GM18502 (cell line): ENCODE measurements around the gene GALNT5.
A peak's percentile ranks its signal among the peaks of the same experiment; 100 is the strongest.
"Not testable (repeated sequence)": the region's sequence is repeated elsewhere in the genome, so short reads cannot be mapped to it uniquely, and the experiment has no call there.

ENCODE experiments used
- ATAC-seq: cut with Tn5 transposase; IDR thresholded peaks from one replicate; pipeline ENCODE4 v1.9.1; 2021; ENCODE audit warnings: mild to moderate bottlenecking; ENCODE audit not compliant: unreplicated experiment, poor library complexity

The GALNT5 gene

GRCh38 chr2:157324331-157324843 lies 66.9 kb downstream of the GALNT5 start:
- no peak for ATAC-seq

GRCh38 chr2:157325786-157326185 lies 68.3 kb downstream of the GALNT5 start, which contains the start of gene ERMN:
Gene ERMN (minus strand): TSS chr2:157325824. CDS start chr2:157325642, 182 bp downstream.
- no peak for ATAC-seq

- ATAC-seq: no peak
These were observed 69.2 kb downstream of the GALNT5 start for GRCh38 chr2:157326698-157327097.

GRCh38 chr2:157327200-157327599 lies 69.7 kb downstream of the GALNT5 start:
- peak; percentile 44 for ATAC-seq

- ATAC-seq: peak; percentile 99
These were observed 70.4 kb downstream of the GALNT5 start for GRCh38 chr2:157327621-157328500.

- ATAC-seq: no peak
These were observed 72.0 kb downstream of the GALNT5 start for GRCh38 chr2:157329524-157329923.

- ATAC-seq: no peak
These were observed 76.0 kb downstream of the GALNT5 start for GRCh38 chr2:157333304-157334047.

GRCh38 chr2:157334335-157334734 lies 76.8 kb downstream of the GALNT5 start:
- no peak for ATAC-seq

GRCh38 chr2:157334797-157335196 lies 77.3 kb downstream of the GALNT5 start:
- no peak for ATAC-seq

- peak; percentile 76 for ATAC-seq
These were observed 78.9 kb downstream of the GALNT5 start for GRCh38 chr2:157336137-157337010.

GRCh38 chr2:157337978-157338377 lies 80.5 kb downstream of the GALNT5 start:
- no peak for ATAC-seq

- ATAC-seq: no peak
These were observed 82.6 kb downstream of the GALNT5 start for GRCh38 chr2:157339965-157340655.

GRCh38 chr2:157341381-157341780 lies 83.9 kb downstream of the GALNT5 start:
- not testable (repeated sequence) for ATAC-seq

- ATAC-seq: no peak
These were observed 88.3 kb downstream of the GALNT5 start for GRCh38 chr2:157345647-157346389.

GRCh38 chr2:157348291-157348921 lies 90.9 kb downstream of the GALNT5 start:
- ATAC-seq: no peak

- no peak for ATAC-seq
These were observed 92.5 kb downstream of the GALNT5 start for GRCh38 chr2:157349949-157350515.

- no peak for ATAC-seq
These were observed 98.1 kb downstream of the GALNT5 start for GRCh38 chr2:157355618-157356017.

- no peak for ATAC-seq
These were observed 102.1 kb downstream of the GALNT5 start for GRCh38 chr2:157359628-157360027.
